ENCODE measurements around the gene AKR1A1.
A peak's percentile ranks its signal among the peaks of the same experiment; 100 is the strongest.
"Not testable (repeated sequence)": the region's sequence is repeated elsewhere in the genome, so short reads cannot be mapped to it uniquely, and the experiment has no call there.

AKR1A1 gene

GRCh38 chr1:45570631-45571030, 20.0 kb downstream of the AKR1A1 start:
- H3K36me3 Mint-ChIP-seq (ENCODE audit: low read depth) = peaks cover 29% of the 10 kb centered on the region
- no peak overlapping the region for H3K4me3 Mint-ChIP-seq
- H3K9me3 Mint-ChIP-seq = no peaks in the 10 kb centered on the region
- H3K4me1 Mint-ChIP-seq (ENCODE audit: low read depth) = peaks cover 5% of the 10 kb centered on the region
- no peak overlapping the region for H3K27ac Mint-ChIP-seq
- H3K27me3 Mint-ChIP-seq (ENCODE audit: low read depth) = no peaks in the 10 kb centered on the region

GRCh38 chr1:45573231-45573804, 22.7 kb downstream of the AKR1A1 start:
- Mint-ChIP-seq H3K27me3 (ENCODE audit: low read depth) (no peaks in the 10 kb centered on the region), H3K27ac (no peak overlapping the region), H3K4me3 (no peak overlapping the region), H3K36me3 (ENCODE audit: low read depth) (peaks cover 16% of the 10 kb centered on the region), H3K9me3 (no peaks in the 10 kb centered on the region), H3K4me1 (ENCODE audit: low read depth) (peaks cover 6% of the 10 kb centered on the region)

- no peak overlapping the region for H3K27ac Mint-ChIP-seq
- H3K36me3 Mint-ChIP-seq (ENCODE audit: low read depth) = peaks cover 15% of the 10 kb centered on the region
- no peaks in the 10 kb centered on the region for H3K27me3 Mint-ChIP-seq (ENCODE audit: low read depth)
- no peak overlapping the region for H3K4me3 Mint-ChIP-seq
- no peaks in the 10 kb centered on the region for H3K9me3 Mint-ChIP-seq
- peaks cover 6% of the 10 kb centered on the region for H3K4me1 Mint-ChIP-seq (ENCODE audit: low read depth)
Measured at GRCh38 chr1:45574105-45574626, 23.5 kb downstream of the AKR1A1 start.

- H3K27ac Mint-ChIP-seq = peak overlapping the region; percentile 99
- peaks cover 29% of the 10 kb centered on the region for H3K4me1 Mint-ChIP-seq (ENCODE audit: low read depth)
- H3K9me3 Mint-ChIP-seq = no peaks in the 10 kb centered on the region
- H3K4me3 Mint-ChIP-seq = peak overlapping the region; percentile 100
- H3K27me3 Mint-ChIP-seq (ENCODE audit: low read depth) = no peaks in the 10 kb centered on the region
- H3K36me3 Mint-ChIP-seq (ENCODE audit: low read depth) = peaks cover 6% of the 10 kb centered on the region
Measured at GRCh38 chr1:45583264-45583665, 32.6 kb downstream of the AKR1A1 start.

- Mint-ChIP-seq H3K4me1 (ENCODE audit: low read depth) (peaks cover 29% of the 10 kb centered on the region), H3K9me3 (no peaks in the 10 kb centered on the region), H3K4me3 (peak within 1 kb of the TSS; percentile 100)
Measured at GRCh38 chr1:45583666-45584350, 33.2 kb downstream of the AKR1A1 start, which contains the start of gene NASP. TSS of gene NASP (plus strand) at chr1:45584041. CDS start at chr1:45584147, 106 bp downstream.

GRCh38 chr1:45584351-45585109, 33.9 kb downstream of the AKR1A1 start:
- no peaks in the 10 kb centered on the region for H3K9me3 Mint-ChIP-seq
- no peaks in the 10 kb centered on the region for H3K27me3 Mint-ChIP-seq (ENCODE audit: low read depth)
- H3K36me3 Mint-ChIP-seq (ENCODE audit: low read depth) = peaks cover 6% of the 10 kb centered on the region
- H3K4me1 Mint-ChIP-seq (ENCODE audit: low read depth) = peaks cover 29% of the 10 kb centered on the region
- H3K4me3 Mint-ChIP-seq = peak overlapping the region; percentile 100
- H3K27ac Mint-ChIP-seq = peak overlapping the region; percentile 99

More at GRCh38 chr1:45583666-45584350, 33.2 kb downstream of the AKR1A1 start, which contains the start of gene NASP:
- Mint-ChIP-seq H3K36me3 (ENCODE audit: low read depth) (peaks cover 6% of the 10 kb centered on the region), H3K27ac (peak within 1 kb of the TSS; percentile 99), H3K27me3 (ENCODE audit: low read depth) (no peaks in the 10 kb centered on the region)

GRCh38 chr1:45585110-45585426, 34.4 kb downstream of the AKR1A1 start:
- H3K4me1 Mint-ChIP-seq (ENCODE audit: low read depth) = peaks cover 29% of the 10 kb centered on the region
- H3K9me3 Mint-ChIP-seq = no peaks in the 10 kb centered on the region
- peaks cover 6% of the 10 kb centered on the region for H3K36me3 Mint-ChIP-seq (ENCODE audit: low read depth)
- peak overlapping the region; percentile 100 for H3K4me3 Mint-ChIP-seq
- no peaks in the 10 kb centered on the region for H3K27me3 Mint-ChIP-seq (ENCODE audit: low read depth)
- H3K27ac Mint-ChIP-seq = peak overlapping the region; percentile 84

GRCh38 chr1:45585496-45586075, 35.0 kb downstream of the AKR1A1 start:
- Mint-ChIP-seq H3K27me3 (ENCODE audit: low read depth) (no peaks in the 10 kb centered on the region), H3K4me1 (ENCODE audit: low read depth) (peaks cover 29% of the 10 kb centered on the region), H3K9me3 (no peaks in the 10 kb centered on the region), H3K27ac (peak overlapping the region; percentile 84), H3K36me3 (ENCODE audit: low read depth) (peaks cover 6% of the 10 kb centered on the region), H3K4me3 (peak overlapping the region; percentile 100)

GRCh38 chr1:45586769-45587168, 36.1 kb downstream of the AKR1A1 start:
- peaks cover 29% of the 10 kb centered on the region for H3K4me1 Mint-ChIP-seq (ENCODE audit: low read depth)
- H3K27ac Mint-ChIP-seq = peak overlapping the region; percentile 90
- H3K4me3 Mint-ChIP-seq = peak overlapping the region; percentile 100
- no peaks in the 10 kb centered on the region for H3K27me3 Mint-ChIP-seq (ENCODE audit: low read depth)
- H3K36me3 Mint-ChIP-seq (ENCODE audit: low read depth) = peaks cover 10% of the 10 kb centered on the region
- no peaks in the 10 kb centered on the region for H3K9me3 Mint-ChIP-seq

GRCh38 chr1:45589861-45590260, 39.2 kb downstream of the AKR1A1 start:
- Mint-ChIP-seq H3K27me3 (ENCODE audit: low read depth) (no peaks in the 10 kb centered on the region), H3K27ac (no peak overlapping the region), H3K4me3 (no peak overlapping the region), H3K9me3 (no peaks in the 10 kb centered on the region), H3K36me3 (ENCODE audit: low read depth) (peaks cover 8% of the 10 kb centered on the region), H3K4me1 (ENCODE audit: low read depth) (peaks cover 22% of the 10 kb centered on the region)

GRCh38 chr1:45594412-45594811, 43.8 kb downstream of the AKR1A1 start:
- Mint-ChIP-seq H3K27me3 (ENCODE audit: low read depth) (no peaks in the 10 kb centered on the region), H3K4me3 (no peak overlapping the region), H3K27ac (no peak overlapping the region), H3K36me3 (ENCODE audit: low read depth) (peaks cover 15% of the 10 kb centered on the region), H3K9me3 (no peaks in the 10 kb centered on the region), H3K4me1 (ENCODE audit: low read depth) (peaks cover 20% of the 10 kb centered on the region)

- not testable (repeated sequence) for H3K9me3 Mint-ChIP-seq; H3K27me3 Mint-ChIP-seq (ENCODE audit: low read depth); H3K27ac Mint-ChIP-seq; H3K4me3 Mint-ChIP-seq
- Mint-ChIP-seq H3K4me1 (ENCODE audit: low read depth) (peaks cover 38% of the 10 kb centered on the region), H3K36me3 (ENCODE audit: low read depth) (peaks cover 16% of the 10 kb centered on the region)
Measured at GRCh38 chr1:45596765-45597164, 46.1 kb downstream of the AKR1A1 start.

GRCh38 chr1:45604239-45604638, 53.6 kb downstream of the AKR1A1 start:
- peaks cover 39% of the 10 kb centered on the region for H3K4me1 Mint-ChIP-seq (ENCODE audit: low read depth)
- no peaks in the 10 kb centered on the region for H3K27me3 Mint-ChIP-seq (ENCODE audit: low read depth)
- no peak overlapping the region for H3K4me3 Mint-ChIP-seq
- H3K27ac Mint-ChIP-seq = no peak overlapping the region
- peaks cover 37% of the 10 kb centered on the region for H3K36me3 Mint-ChIP-seq (ENCODE audit: low read depth)
- H3K9me3 Mint-ChIP-seq = no peaks in the 10 kb centered on the region

GRCh38 chr1:45607404-45608074, 56.9 kb downstream of the AKR1A1 start:
- H3K4me3 Mint-ChIP-seq = no peak overlapping the region
- H3K9me3 Mint-ChIP-seq = no peaks in the 10 kb centered on the region
- H3K27ac Mint-ChIP-seq = peak overlapping the region; percentile 86
- H3K27me3 Mint-ChIP-seq (ENCODE audit: low read depth) = no peaks in the 10 kb centered on the region
- peaks cover 39% of the 10 kb centered on the region for H3K36me3 Mint-ChIP-seq (ENCODE audit: low read depth)
- peaks cover 20% of the 10 kb centered on the region for H3K4me1 Mint-ChIP-seq (ENCODE audit: low read depth)
